Stimulated activated CD4-positive, alpha-beta T cell treated with anti-CD3 and anti-CD28 coated beads, Interleukin-4, amount 100 ng/mL, for 4 hours (primary cell): ENCODE results near the gene ATXN7.

Experiments used
- DNase-seq, 2 experiments: peaks; one replicate each; pipeline ENCODE4 v3.0.0-alpha.2; 2020

The ATXN7 gene

GRCh38 chr3:63940389-63940757, 76.7 kb downstream of the ATXN7 start:
- no peak for DNase-seq

DNA sequence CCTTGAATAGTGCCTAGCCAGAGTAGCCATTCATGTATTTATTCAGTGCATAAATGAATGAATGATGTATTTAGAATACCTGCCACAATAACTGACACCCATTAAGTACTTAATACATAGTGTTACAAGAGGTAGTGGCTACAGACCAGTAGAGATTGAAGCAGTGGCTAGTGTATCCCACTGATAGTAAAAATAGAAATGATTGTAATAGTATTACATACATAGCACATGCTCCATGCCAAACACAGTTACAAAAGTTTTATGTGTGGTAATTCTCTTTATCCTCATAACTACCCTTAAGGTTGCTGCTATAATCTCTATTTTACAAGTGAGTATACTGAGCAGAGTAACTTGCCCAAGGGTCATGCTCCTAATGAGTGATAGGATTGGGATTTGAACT, 78.9 kb downstream of the ATXN7 start:
- DNase-seq: no peak

GRCh38 chr3:63943678-63944077, 80.0 kb downstream of the ATXN7 start:
- no peak for DNase-seq

GRCh38 chr3:63945558-63946096, 82.0 kb downstream of the ATXN7 start:
- no peak for DNase-seq

DNA sequence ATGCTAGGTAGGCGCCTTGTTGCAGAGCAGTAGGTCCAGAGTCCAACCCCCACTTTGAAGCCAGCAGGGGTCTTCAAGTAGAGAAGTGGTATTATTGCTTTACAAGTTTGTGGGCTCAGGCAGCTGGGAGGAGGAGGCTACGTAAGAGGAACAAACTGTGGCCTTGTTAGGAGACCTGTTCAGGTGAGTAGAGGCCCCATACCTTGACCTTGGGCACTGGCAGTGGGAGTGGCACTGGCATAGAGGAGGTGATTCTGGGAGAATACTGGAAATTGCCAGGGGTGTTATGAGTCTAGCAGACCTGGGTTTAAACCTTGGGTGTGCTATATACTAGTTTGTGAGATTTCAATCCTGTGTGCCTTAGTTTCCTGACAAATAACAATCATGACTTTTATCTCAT, 83.1 kb downstream of the ATXN7 start:
- no peak for DNase-seq

- no peak for DNase-seq
Measured at GRCh38 chr3:63947594-63947993, 83.9 kb downstream of the ATXN7 start.

- DNase-seq: no peak
Measured at GRCh38 chr3:63949005-63949404, 85.3 kb downstream of the ATXN7 start.

DNA sequence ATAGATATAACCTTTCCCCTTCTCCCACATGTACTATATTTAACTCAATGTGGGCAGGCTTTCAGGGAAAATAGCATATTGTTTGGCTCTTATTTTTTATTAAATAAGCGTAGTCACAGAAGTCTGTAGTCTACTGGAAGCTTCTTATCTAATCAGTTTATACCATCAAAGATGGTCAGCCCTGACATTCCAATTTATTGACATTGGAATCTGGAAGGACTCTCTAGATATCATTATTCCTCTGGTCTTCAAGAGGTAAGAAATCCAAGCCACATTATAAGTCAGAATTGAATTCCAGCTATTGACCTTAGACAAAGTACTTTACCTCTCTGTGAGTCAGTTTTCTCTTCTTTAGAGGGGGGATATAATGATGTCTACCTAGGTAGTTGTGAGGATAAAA, 87.0 kb downstream of the ATXN7 start:
- no peak for DNase-seq

GRCh38 chr3:63951492-63952247, 88.0 kb downstream of the ATXN7 start:
- no peak for DNase-seq

DNA sequence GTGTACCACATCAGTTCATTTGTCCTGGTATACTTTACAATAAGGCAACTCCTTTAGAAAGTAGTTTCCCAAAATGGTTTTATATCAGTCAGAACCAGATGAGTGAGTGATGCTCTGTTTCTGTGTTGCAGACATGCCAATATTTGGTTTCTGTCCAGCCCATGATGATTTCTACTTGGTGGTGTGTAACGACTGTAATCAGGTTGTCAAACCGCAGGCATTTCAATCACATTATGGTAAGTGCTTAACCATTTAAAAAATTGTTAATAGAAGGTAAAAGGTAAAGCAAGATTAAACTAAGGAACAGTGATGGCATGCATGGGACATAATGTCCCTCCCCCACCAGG, 88.6 kb downstream of the ATXN7 start:
- no peak for DNase-seq

DNA sequence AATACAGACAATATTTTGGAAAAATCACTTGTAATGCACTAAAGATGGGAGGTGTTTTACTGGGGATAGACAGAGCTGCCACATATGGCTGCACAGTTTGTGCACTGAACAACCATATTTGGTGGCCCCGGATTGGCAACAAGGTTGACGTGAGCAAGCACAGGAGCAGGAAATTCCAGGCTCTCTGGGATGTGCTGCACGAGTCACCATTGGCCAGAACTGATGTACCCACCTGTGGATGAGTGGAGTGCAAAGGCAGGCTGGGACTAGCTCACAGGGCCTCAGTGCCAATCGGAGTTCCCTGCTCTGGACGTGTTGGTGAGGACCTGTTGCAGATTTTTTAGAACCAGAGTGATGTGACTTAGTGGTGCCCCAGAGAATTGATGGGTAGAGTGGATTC, 90.5 kb downstream of the ATXN7 start:
- DNase-seq: no peak

- DNase-seq: no peak
Measured at GRCh38 chr3:63955036-63955650, 91.5 kb downstream of the ATXN7 start.

DNA sequence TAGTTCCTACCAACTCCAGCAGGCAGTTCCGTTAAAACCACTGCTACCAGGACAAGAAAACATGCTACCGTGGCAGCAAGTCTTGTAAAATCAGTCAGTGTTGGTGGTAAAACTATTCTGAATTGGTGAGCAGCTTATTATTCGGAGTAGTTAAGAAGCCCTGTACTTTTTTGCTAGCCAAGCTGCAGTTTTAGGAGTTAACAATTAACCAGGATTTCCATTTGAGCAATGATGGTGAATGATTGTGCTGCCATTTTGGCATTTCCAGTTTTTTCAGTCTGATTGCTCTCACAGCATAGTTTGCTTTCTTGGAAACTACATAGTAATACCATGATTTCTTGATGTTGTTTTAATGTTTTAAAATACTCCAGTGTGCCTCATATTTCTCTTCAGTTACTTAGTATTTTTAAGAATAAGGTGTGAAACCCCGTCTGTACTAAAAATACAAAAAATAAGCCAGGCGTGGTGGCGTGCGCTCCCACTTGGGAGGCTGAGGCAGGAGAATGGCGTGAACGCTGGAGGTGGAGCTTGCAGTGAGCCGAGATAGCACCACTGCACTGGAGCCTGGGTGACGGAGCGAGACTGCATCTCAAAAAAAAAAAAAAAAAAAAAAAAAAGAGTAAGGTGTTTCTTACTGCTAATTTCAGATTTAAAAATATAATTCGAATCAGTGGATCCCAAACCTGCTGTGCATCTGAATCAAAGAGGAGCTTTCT, 92.3 kb downstream of the ATXN7 start:
- no peak for DNase-seq

DNA sequence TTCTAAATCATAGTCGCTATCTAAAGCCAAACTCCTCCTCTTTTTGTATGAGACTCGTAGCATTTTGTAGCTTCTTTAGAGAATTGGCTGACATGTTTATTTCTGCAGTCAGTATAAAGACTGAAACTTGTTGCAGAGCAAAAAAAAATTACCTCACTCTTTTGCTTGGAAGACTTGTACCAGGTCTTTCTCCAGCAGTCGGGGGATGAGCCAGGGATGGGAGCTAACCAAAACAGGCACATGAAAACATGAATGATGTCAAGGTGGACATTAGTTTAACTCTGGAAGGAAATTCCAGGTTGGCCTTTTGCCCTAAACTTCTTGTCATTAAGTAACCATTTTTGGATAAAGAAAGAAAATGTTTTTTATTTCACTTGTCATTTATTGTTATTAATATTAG, 95.5 kb downstream of the ATXN7 start:
- DNase-seq: no peak

DNA sequence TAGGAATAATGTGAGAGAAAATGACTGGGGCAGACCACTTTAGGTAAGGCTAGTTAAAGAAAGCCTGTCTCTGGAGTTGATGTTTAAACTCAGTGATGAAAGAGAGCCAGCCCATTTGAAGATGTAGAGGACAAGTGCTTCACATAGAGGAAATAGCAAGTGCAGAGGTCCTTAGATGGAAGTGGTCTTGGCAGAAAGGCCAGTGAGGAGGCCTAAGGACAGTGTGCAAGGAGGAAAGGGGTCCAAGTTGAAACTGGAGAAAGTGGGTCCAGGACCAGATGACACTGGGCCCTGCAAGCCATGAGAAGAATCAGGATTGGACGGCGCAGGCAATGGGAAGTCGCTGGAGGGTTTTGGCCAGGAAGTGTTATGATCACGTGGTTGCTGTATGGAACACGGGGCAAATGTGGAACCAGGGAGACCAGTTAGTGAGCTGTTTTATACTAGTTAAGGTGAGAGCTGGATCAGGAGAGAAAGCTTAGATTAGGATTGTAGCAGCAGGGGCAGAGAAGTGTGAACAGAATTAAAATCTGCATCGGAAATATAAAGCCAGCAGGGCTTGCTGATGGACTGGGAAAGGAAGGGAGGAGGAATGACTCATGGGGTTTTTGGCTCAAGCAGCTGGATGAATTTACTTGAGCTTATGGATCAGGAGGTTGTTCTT, 96.5 kb downstream of the ATXN7 start:
- no peak for DNase-seq

DNA sequence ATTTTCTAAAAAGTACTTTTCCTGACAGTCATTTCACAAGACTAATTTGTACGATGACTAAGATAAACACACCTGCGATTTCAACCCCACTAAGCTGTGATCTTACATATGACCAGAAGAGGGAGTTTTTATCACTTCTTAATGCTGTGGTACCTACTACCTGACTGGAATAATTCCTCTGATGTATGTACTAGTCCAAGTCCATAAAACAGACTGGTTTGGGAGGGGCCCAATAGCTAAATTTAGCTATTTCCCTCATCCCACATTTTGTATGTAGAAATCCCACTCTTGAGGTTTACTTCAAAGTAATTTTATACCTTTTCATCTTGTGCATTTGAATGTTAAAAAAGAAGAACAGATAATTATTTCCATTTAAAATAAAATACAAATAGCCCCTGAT, 98.2 kb downstream of the ATXN7 start:
- no peak for DNase-seq

DNA sequence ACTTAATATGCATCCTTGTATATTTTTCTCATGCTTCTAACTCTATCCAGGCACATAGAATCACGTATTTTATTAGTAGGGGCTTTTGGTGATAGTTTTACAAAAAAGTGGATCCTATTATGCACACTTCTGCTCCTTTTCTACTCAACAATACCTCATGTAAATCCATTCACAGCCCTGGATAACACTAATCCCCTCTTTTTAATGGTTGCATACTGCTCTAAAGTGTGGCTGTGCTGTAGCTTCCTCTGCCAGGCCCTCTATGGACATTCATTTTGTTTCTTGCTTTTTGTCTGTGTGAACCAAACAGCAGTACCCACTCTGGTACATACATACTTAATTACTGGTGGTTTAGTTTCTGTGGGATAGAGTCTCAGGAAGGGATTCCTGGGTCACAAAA, 99.8 kb downstream of the ATXN7 start:
- no peak for DNase-seq

- no peak for DNase-seq
Measured at GRCh38 chr3:63964681-63965485, 101.2 kb downstream of the ATXN7 start.

- DNase-seq: no peak
Measured at GRCh38 chr3:63966007-63966406, 102.3 kb downstream of the ATXN7 start.

DNA sequence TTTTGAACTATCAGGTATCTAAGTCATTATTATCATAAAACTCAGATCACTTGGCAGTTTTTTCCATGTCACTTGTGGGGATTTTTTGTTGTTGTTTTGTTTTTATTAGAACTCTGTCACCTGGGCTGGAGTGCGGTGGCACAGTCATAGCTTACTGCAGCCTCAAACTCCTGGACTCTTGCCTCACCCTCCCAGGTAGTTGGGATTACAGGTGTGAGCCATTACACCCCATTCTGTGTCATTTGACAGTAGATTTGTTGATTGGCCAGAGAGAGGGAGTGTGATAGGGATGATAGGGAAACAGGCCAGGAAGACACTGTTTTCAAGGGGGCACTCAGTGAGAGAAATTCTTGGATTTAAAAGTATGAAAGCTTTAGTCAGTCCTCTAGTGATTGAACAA, 103.2 kb downstream of the ATXN7 start:
- DNase-seq: no peak

- DNase-seq: peak in 1 of 2 experiments; percentile 11
Measured at GRCh38 chr3:63967675-63968611, 104.3 kb downstream of the ATXN7 start.
